ENCODE data around the gene ACTR3. TPM values are rescaled to one million over a fixed set of nuclear protein-coding genes. Genes with fewer than 3 reads are reported as not detected.

Gene ACTR3
- total RNA-seq, 1 donor from 2014 or later = 175 TPM

- Mint-ChIP-seq H3K9me3 (peaks cover 4% of the 10 kb centered on the region), H3K27ac (no peak overlapping the region), H3K4me1 (ENCODE audit: unreplicated experiment) (no peaks in the 10 kb centered on the region), H3K36me3 (no peaks in the 10 kb centered on the region), H3K27me3 (peaks cover 4% of the 10 kb centered on the region), H3K4me3 (no peak overlapping the region)
- TF ChIP-seq, protein P1, sequence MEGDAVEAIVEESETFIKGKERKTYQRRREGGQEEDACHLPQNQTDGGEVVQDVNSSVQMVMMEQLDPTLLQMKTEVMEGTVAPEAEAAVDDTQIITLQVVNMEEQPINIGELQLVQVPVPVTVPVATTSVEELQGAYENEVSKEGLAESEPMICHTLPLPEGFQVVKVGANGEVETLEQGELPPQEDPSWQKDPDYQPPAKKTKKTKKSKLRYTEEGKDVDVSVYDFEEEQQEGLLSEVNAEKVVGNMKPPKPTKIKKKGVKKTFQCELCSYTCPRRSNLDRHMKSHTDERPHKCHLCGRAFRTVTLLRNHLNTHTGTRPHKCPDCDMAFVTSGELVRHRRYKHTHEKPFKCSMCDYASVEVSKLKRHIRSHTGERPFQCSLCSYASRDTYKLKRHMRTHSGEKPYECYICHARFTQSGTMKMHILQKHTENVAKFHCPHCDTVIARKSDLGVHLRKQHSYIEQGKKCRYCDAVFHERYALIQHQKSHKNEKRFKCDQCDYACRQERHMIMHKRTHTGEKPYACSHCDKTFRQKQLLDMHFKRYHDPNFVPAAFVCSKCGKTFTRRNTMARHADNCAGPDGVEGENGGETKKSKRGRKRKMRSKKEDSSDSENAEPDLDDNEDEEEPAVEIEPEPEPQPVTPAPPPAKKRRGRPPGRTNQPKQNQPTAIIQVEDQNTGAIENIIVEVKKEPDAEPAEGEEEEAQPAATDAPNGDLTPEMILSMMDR (conservative IDR thresholded peaks at IDR 0.05) = no peak
- DNase-seq (ENCODE audit: extremely low spot score, unreplicated experiment) = no peak
These were observed 35.7 kb upstream of the ACTR3 start for GRCh38 chr2:113854208-113854607.

DNA sequence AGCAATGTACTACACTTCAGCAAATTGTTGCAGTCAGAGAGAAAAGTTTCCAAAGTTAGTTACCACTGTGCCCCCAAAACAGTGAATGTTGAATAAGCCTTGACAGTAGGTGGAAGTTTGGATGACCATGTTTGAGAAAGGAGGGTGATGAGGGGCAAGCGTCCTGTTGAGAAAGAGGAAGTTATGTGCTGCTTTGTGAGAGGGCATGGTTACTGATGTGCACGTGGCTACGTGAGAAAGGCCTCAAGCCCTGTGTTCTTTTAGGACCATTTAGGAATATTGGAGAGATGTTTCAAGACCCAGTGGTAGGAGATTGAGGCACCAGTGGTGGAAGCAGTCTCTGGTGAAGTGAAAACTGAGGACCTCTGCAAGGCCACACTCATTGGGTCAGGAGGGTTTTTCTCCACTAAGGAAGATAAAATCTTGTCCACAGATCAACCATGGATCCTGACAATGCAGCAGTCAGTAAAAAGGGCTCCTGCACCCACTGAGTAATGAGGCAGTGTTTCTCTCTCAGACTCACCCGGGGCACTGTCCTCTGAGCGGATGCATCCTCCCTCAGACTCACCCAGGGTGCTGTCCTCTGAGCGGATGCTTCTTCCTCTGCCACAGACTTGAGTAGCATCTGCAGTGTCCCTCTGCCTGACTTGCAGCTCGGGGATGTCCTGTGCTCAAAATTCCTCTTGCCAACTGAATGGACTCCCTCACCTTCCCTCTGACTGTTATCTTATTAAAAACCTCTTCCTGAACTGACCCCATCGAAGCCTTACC is 34.7 kb upstream of the ACTR3 start:
- TF ChIP-seq, protein P1 (conservative IDR thresholded peaks at IDR 0.05) = no peak
- peaks cover 4% of the 10 kb centered on the region for H3K27me3 Mint-ChIP-seq
- no peak overlapping the region for H3K27ac Mint-ChIP-seq
- H3K9me3 Mint-ChIP-seq = peaks cover 4% of the 10 kb centered on the region
- no peak for DNase-seq (ENCODE audit: extremely low spot score, unreplicated experiment)
- H3K4me3 Mint-ChIP-seq = no peak overlapping the region
- H3K4me1 Mint-ChIP-seq (ENCODE audit: unreplicated experiment) = no peaks in the 10 kb centered on the region
- H3K36me3 Mint-ChIP-seq = no peaks in the 10 kb centered on the region

GRCh38 chr2:113857464-113857863 is 32.4 kb upstream of the ACTR3 start:
- Mint-ChIP-seq H3K4me1 (ENCODE audit: unreplicated experiment) (no peaks in the 10 kb centered on the region), H3K27ac (no peak overlapping the region), H3K4me3 (no peak overlapping the region), H3K27me3 (no peaks in the 10 kb centered on the region), H3K9me3 (no peaks in the 10 kb centered on the region), H3K36me3 (no peaks in the 10 kb centered on the region)
- TF ChIP-seq, protein P1 (conservative IDR thresholded peaks at IDR 0.05) = no peak
- no peak for DNase-seq (ENCODE audit: extremely low spot score, unreplicated experiment)

DNA sequence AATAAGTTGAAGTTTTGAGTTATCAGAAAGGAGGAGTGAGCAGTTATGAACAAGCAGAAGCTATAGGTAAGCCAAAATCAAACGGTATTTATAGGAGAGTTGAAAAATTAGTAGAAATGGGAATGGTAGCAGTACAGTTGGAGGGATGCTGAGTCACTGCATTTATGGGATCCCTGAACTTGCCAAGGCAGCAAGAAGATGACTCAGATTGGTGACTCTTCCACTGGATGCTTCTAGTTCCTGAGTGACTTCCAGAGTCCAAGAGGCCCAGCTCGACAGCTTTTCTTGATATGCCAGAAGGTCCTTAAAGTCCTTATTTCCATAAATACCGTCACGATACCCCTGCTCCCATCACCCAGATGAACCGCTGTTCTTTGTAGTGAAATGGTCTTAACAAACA is 31.1 kb upstream of the ACTR3 start:
- Mint-ChIP-seq H3K27ac (no peak overlapping the region), H3K4me3 (no peak overlapping the region), H3K4me1 (ENCODE audit: unreplicated experiment) (no peaks in the 10 kb centered on the region), H3K36me3 (no peaks in the 10 kb centered on the region), H3K27me3 (no peaks in the 10 kb centered on the region), H3K9me3 (no peaks in the 10 kb centered on the region)
- no peak for DNase-seq (ENCODE audit: extremely low spot score, unreplicated experiment)
- TF ChIP-seq, protein P1 (conservative IDR thresholded peaks at IDR 0.05) = no peak

DNA sequence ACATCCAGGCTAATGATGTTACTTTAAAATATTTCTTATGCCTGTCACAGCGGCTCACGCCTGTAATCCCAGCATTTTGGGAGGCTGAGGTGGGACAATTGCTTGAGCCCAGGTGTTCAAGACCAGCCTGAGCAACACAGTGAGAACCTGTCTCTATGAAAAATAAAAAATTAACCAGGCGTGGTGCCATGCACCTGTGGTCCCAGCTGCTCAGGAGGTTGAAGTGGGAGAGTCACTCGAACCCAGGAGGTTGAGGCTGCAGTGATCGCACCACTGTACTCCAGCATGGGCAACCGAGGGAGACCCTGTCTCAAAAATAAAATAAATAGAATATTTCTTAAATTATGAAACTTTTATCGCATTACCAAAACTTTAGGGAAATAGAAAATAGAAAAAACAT is 28.1 kb upstream of the ACTR3 start:
- TF ChIP-seq, protein P1 (conservative IDR thresholded peaks at IDR 0.05) = no peak
- no peaks in the 10 kb centered on the region for H3K4me1 Mint-ChIP-seq (ENCODE audit: unreplicated experiment)
- H3K27me3 Mint-ChIP-seq = no peaks in the 10 kb centered on the region
- H3K9me3 Mint-ChIP-seq = no peaks in the 10 kb centered on the region
- H3K4me3 Mint-ChIP-seq = no peak overlapping the region
- DNase-seq (ENCODE audit: extremely low spot score, unreplicated experiment) = no peak
- no peaks in the 10 kb centered on the region for H3K36me3 Mint-ChIP-seq
- no peak overlapping the region for H3K27ac Mint-ChIP-seq
